A673 (cell line): ENCODE results near the gene CMYA5. TPM values are rescaled to one million over a fixed set of nuclear protein-coding genes. Genes with fewer than 3 reads are reported as not detected.
"Not testable (repeated sequence)": the region's sequence is repeated elsewhere in the genome, so short reads cannot be mapped to it uniquely, and the experiment has no call there.

ENCODE experiments used
- BruUV-seq: library from RNA; stranded (reverse); fragments of 400-500 nt; replicated peaks from 2 replicates; lab custom pipeline; 2021; lab: Mats Ljungman, UMichigan
- CTCF ChIA-PET: fragments of 300-600 bp; sonication (Branson Sonifier 250); formaldehyde crosslinking; loops from one replicate; lab custom pipeline; 2022; ENCODE audit warnings: antibody characterized with exemption; lab: Charles Lee
- POLR2A ChIA-PET: fragments of 300-600 bp; sonication (Branson Sonifier 250); formaldehyde crosslinking; loops from one replicate; lab custom pipeline; 2022; ENCODE audit warnings: antibody characterized with exemption; ENCODE audit not compliant: low non-redundant PET; lab: Charles Lee
- DNase-seq: peaks from one replicate; pipeline ENCODE4 v3.0.0-alpha.2; 2015; ENCODE audit warnings: low spot score
- H3K27ac ChIP-seq: fragments of 200-600 bp; sonication (generic); 2 replicates; pipeline ENCODE4 v1.5.1; 2016; ENCODE audit warnings: mixed run types, low read depth, mild to moderate bottlenecking, mixed read lengths, antibody characterized with exemption, low read length; ENCODE audit not compliant: poor library complexity, severe bottlenecking
- H3K27me3 ChIP-seq: fragments of 200-600 bp; sonication (generic); replicated peaks from 2 replicates; pipeline ENCODE4 v1.6.1; 2017; ENCODE audit warnings: mixed run types, low read depth, mild to moderate bottlenecking, mixed read lengths, antibody characterized with exemption, low read length; ENCODE audit not compliant: insufficient read depth, poor library complexity
- H3K36me3 ChIP-seq: fragments of 200-600 bp; sonication (generic); 2 replicates; pipeline ENCODE4 v1.6.1; 2016; ENCODE audit warnings: mixed run types, mild to moderate bottlenecking, mixed read lengths, antibody characterized with exemption, low read length; ENCODE audit not compliant: insufficient read depth, poor library complexity, severe bottlenecking
- H3K4me1 ChIP-seq: fragments of 200-600 bp; sonication (generic); 2 replicates; pipeline ENCODE4 v1.6.1; 2017; ENCODE audit warnings: mixed run types, mild to moderate bottlenecking, mixed read lengths, antibody characterized with exemption, low read length; ENCODE audit not compliant: insufficient read depth, poor library complexity, severe bottlenecking
- H3K4me3 ChIP-seq: fragments of 200-600 bp; sonication (generic); 2 replicates; pipeline ENCODE4 v1.5.1; 2016; ENCODE audit warnings: low read depth, mixed run types, mild to moderate bottlenecking, mixed read lengths, low read length; ENCODE audit not compliant: poor library complexity, severe bottlenecking
- H3K9me3 ChIP-seq: fragments of 200-600 bp; sonication (generic); 2 replicates; pipeline ENCODE4 v1.6.1; 2016; ENCODE audit warnings: mixed run types, low read depth, mild to moderate bottlenecking, mixed read lengths, antibody characterized with exemption, low read length; ENCODE audit not compliant: poor library complexity, severe bottlenecking
- CTCF ChIP-seq: fragments of 300-800, 200-600 bp; sonication (generic); conservative IDR thresholded peaks from 2 replicates; pipeline ENCODE4 v1.5.1; 2017; ENCODE audit warnings: low read depth, mild to moderate bottlenecking, antibody characterized with exemption, low read length, moderate library complexity, mixed read lengths
- EZH2 ChIP-seq: fragments of 200-600 bp; sonication (generic); IDR thresholded peaks from 2 replicates; pipeline ENCODE4 v1.6.1; 2017; ENCODE audit warnings: borderline replicate concordance, low read depth, mild to moderate bottlenecking, mixed read lengths, antibody characterized with exemption, low read length; ENCODE audit not compliant: poor library complexity, severe bottlenecking
- intact Hi-C: fragments of 100-400 bp; cut with micrococcal nuclease; formaldehyde crosslinking; loops from one replicate; pipeline ENCODE4 v1.10.0; 2022; ENCODE audit not compliant: unreplicated experiment
- total RNA-seq: library from RNA; stranded (reverse); gene quantifications from 2 replicates; pipeline ENCODE4 v1.2.3, GENCODE V29; 2021

Gene CMYA5
- total RNA-seq, 1 experiment from 2014 or later: 0.41 TPM

GRCh38 chr5:79666758-79667157, 22.9 kb upstream of the CMYA5 start:
- CTCF ChIA-PET: no interaction called here
- H3K9me3 ChIP-seq: peaks cover 5% of the 10 kb centered on the region
- intact Hi-C loops: no loop called here
- no TSS peak for BruUV-seq
- H3K36me3 ChIP-seq: peaks cover 10% of the 10 kb centered on the region
- H3K4me1 ChIP-seq: no peaks in the 10 kb centered on the region
- POLR2A ChIA-PET: no interaction called here
- DNase-seq: no peak
- TF ChIP-seq EZH2 (no peak), CTCF (no peak)
- H3K27ac ChIP-seq: no peak overlapping the region
- no peaks in the 10 kb centered on the region for H3K27me3 ChIP-seq
- H3K4me3 ChIP-seq: no peak overlapping the region

- CTCF ChIA-PET: interaction anchor here (0.6 kb wide), 1 partner anchor 539 kb away, joined by 10 read pairs; no protein-coding TSS in a partner anchor
- no peak for TF ChIP-seq CTCF
- no peak for TF ChIP-seq EZH2
- no peaks in the 10 kb centered on the region for H3K36me3 ChIP-seq
These were observed 17.2 kb upstream of the CMYA5 start for GRCh38 chr5:79672392-79672791.

GRCh38 chr5:79676354-79676753, 13.3 kb upstream of the CMYA5 start:
- DNase-seq, H3K4me1 ChIP-seq, BruUV-seq, H3K4me3 ChIP-seq, POLR2A ChIA-PET, H3K9me3 ChIP-seq, CTCF ChIA-PET, H3K27me3 ChIP-seq, H3K27ac ChIP-seq, intact Hi-C loops: not testable (repeated sequence)
- H3K36me3 ChIP-seq: peaks cover 11% of the 10 kb centered on the region

More at GRCh38 chr5:79672392-79672791, 17.2 kb upstream of the CMYA5 start:
- Histone ChIP-seq H3K4me3 (no peak overlapping the region), H3K4me1 (no peaks in the 10 kb centered on the region), H3K27ac (no peak overlapping the region), H3K9me3 (no peaks in the 10 kb centered on the region), H3K27me3 (no peaks in the 10 kb centered on the region)
- DNase-seq: no peak
- intact Hi-C loops: no loop called here
- POLR2A ChIA-PET: no interaction called here
- no TSS peak for BruUV-seq

- H3K4me1 ChIP-seq, H3K27ac ChIP-seq, H3K27me3 ChIP-seq, H3K9me3 ChIP-seq, BruUV-seq, DNase-seq, CTCF ChIA-PET, POLR2A ChIA-PET, intact Hi-C loops, H3K4me3 ChIP-seq: not testable (repeated sequence)
- H3K36me3 ChIP-seq: peaks cover 31% of the 10 kb centered on the region
These were observed 7.5 kb upstream of the CMYA5 start for GRCh38 chr5:79682102-79682501.
